Measurements from ENCODE around the gene KCNAB1. TPM values are rescaled to one million over a fixed set of nuclear protein-coding genes. Genes with fewer than 3 reads are reported as not detected.

Gene KCNAB1
- total and polyA plus RNA-seq, 4 donors, result 0.76 to 2.8 (median 1.0) TPM

DNA sequence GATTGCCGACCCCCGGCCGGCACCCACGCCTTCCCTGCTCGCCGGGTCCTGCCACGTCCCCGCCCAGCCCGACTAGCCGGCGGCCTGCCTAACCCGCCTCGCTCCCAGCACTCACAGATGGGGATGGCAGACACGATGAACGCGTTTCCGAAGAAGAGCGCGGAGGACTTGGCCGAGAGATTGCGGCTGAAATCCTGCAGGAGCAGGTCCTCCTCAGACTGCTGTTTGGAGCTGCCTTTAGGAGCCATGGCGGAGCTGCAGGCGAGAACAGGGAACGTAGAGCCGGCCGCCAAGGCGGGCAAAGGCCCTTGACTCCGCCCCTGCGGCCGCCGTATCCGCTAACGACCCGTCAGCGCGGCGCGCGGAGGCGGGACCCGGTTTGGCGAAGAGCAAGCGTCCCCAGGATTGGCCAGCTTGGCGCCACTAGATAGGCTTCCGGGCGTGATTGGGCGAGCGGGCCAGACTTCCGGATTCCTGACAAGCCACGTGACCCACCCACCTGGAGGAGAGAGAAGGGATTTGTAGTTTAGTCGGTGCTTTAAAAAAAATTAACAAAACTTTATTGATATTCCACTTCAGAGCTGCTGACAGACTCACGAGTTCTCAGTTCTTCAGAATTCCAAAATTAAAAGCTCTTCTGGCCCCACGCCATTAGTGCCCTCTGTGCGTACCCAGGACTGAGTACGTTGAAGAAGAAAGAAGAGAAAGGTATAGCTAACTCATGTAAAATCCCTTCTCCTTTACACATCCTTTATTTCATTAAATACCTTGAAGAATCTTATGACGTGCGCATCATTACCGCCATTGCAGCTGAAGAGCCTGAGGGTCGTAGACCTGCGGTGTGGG is 434.7 kb downstream of the KCNAB1 start, which contains the start of gene SSR3 (continued):
- TF ChIP-seq TAF1 (conservative IDR thresholded peaks at IDR 0.05) (peak; percentile 68), FOXA1 (IDR thresholded peaks at IDR 0.05) (peak; percentile 73), JUND (IDR thresholded peaks at IDR 0.05) (peak; percentile 60 to 66), CTCF (IDR thresholded peaks at IDR 0.05; ENCODE audit: low read depth, low read length, missing input control) (peak; percentile 59), SP1 (IDR thresholded peaks at IDR 0.05) (peak; percentile 98)

- no peak overlapping the region for H3K27ac ChIP-seq (ENCODE audit: low read depth in 1 of 2, low read length in 2 of 2)
- H3K9ac ChIP-seq (ENCODE audit: low read depth in 1 of 2, low read length in 2 of 2), result no peak overlapping the region
- H3K36me3 ChIP-seq (ENCODE audit: control insufficient read depth in 4 of 4, insufficient read depth in 3 of 4, low read depth in 1 of 4, low read length in 3 of 4), result no peaks in the 10 kb centered on the region
- DNase-seq (ENCODE audit: low spot score), result no peak
- H3K4me1 ChIP-seq (ENCODE audit: control insufficient read depth in 4 of 4, insufficient read depth in 4 of 4, low read length in 3 of 4), result peaks cover 0 to 22% (median 11%) of the 10 kb centered on the region in 4 donors
- TF ChIP-seq ATF3 (IDR thresholded peaks at IDR 0.05) (no peak), HNF4A (conservative IDR thresholded peaks at IDR 0.05) (no peak)
- no peaks in the 10 kb centered on the region for H3K27me3 ChIP-seq (ENCODE audit: control insufficient read depth in 4 of 4, insufficient read depth in 4 of 4, low read length in 3 of 4)
- no peaks in the 10 kb centered on the region for H3K9me3 ChIP-seq (ENCODE audit: control insufficient read depth in 4 of 4, low read length in 3 of 4)
- no peak overlapping the region for H3K4me3 ChIP-seq (ENCODE audit: low read depth in 1 of 3, low read length in 3 of 3)
These were observed 438.0 kb downstream of the KCNAB1 start for GRCh38 chr3:156558389-156558788.

DNA sequence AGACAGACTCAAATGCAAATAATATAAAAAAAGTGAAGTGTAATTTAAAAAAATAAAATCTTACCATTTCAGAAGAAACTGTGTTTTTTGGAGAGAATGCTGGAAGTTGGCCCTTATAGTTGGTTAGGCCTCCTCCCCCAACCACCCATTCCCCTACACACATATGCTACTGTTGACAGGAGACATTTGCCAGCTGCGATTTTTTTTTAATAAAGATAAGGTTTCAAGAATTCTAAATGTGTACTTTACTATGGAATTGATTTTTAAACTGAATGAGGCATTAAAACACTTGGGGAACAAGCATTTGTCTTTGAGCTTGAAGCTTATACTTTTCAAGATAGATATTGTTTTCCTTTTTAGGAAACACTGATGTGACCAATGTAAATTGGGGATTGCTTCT is 438.9 kb downstream of the KCNAB1 start:
- no peak for TF ChIP-seq HNF4A (conservative IDR thresholded peaks at IDR 0.05)
- no peak for TF ChIP-seq CTCF (IDR thresholded peaks at IDR 0.05; ENCODE audit: low read depth, low read length, missing input control)
- TF ChIP-seq, protein P1, sequence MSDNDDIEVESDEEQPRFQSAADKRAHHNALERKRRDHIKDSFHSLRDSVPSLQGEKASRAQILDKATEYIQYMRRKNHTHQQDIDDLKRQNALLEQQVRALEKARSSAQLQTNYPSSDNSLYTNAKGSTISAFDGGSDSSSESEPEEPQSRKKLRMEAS (IDR thresholded peaks at IDR 0.05), result no peak
- no peak for TF ChIP-seq RXRA (IDR thresholded peaks at IDR 0.05)
- TF ChIP-seq FOXA2 (IDR thresholded peaks at IDR 0.05), result no peak
- TF ChIP-seq RAD21 (IDR thresholded peaks at IDR 0.05), result no peak
- Histone ChIP-seq H3K27ac (ENCODE audit: low read depth in 1 of 2, low read length in 2 of 2) (no peak overlapping the region), H3K27me3 (ENCODE audit: control insufficient read depth in 4 of 4, insufficient read depth in 4 of 4, low read length in 3 of 4) (no peaks in the 10 kb centered on the region), H3K36me3 (ENCODE audit: control insufficient read depth in 4 of 4, insufficient read depth in 3 of 4, low read depth in 1 of 4, low read length in 3 of 4) (no peaks in the 10 kb centered on the region), H3K4me3 (ENCODE audit: low read depth in 1 of 3, low read length in 3 of 3) (no peak overlapping the region), H3K4me1 (ENCODE audit: control insufficient read depth in 4 of 4, insufficient read depth in 4 of 4, low read length in 3 of 4) (peaks cover 0 to 15% (median 7%) of the 10 kb centered on the region in 4 donors), H3K9me3 (ENCODE audit: control insufficient read depth in 4 of 4, low read length in 3 of 4) (no peaks in the 10 kb centered on the region), H3K9ac (ENCODE audit: low read depth in 1 of 2, low read length in 2 of 2) (no peak overlapping the region)
- WGBS, result 45% methylated on average over 1 of the region's 1 CpG
- no peak for DNase-seq (ENCODE audit: low spot score)

Measured in liver (tissue), 9 donors.